GM12891 (cell line): ENCODE data around the gene MRPL54.

Source experiments
- POLR2A ChIP-seq: IDR thresholded peaks from 2 replicates; pipeline ENCODE4 v1.6.1; 2011; ENCODE audit warnings: low read depth, low read length, control low read depth
- POLR2AphosphoS5 ChIP-seq: IDR thresholded peaks from 2 replicates; pipeline ENCODE4 v1.6.1; 2011; ENCODE audit warnings: low read depth, low read length, control low read depth
- TAF1 ChIP-seq: IDR thresholded peaks from 2 replicates; pipeline ENCODE4 v1.6.1; 2011; ENCODE audit warnings: low read depth, low read length, control low read depth

- no peak for TF ChIP-seq POLR2AphosphoS5
- no peak for TF ChIP-seq TAF1
- TF ChIP-seq POLR2A = no peak
Measured at GRCh38 chr19:3814648-3815047, 52.2 kb downstream of the MRPL54 start.
